GM19397 (cell line): ENCODE data around the gene LMO2.
A peak's percentile ranks its signal among the peaks of the same experiment; 100 is the strongest.

ENCODE experiments used
- ATAC-seq: cut with Tn5 transposase; IDR thresholded peaks from one replicate; pipeline ENCODE4 v1.9.1; 2021; ENCODE audit warnings: mild to moderate bottlenecking, moderate library complexity; ENCODE audit not compliant: unreplicated experiment

The LMO2 gene

GRCh38 chr11:33915526-33915925 is 23.6 kb upstream of the LMO2 start:
- ATAC-seq, result no peak

- ATAC-seq, result no peak
Observed at GRCh38 chr11:33913991-33914390, 22.1 kb upstream of the LMO2 start.

GRCh38 chr11:33912405-33913361 is 20.8 kb upstream of the LMO2 start:
- peak; percentile 74 for ATAC-seq

- no peak for ATAC-seq
Observed at GRCh38 chr11:33910958-33911339, 19.1 kb upstream of the LMO2 start.

GRCh38 chr11:33910296-33910957 is 18.6 kb upstream of the LMO2 start:
- no peak for ATAC-seq

- no peak for ATAC-seq
Observed at GRCh38 chr11:33909552-33909951, 17.7 kb upstream of the LMO2 start.

- ATAC-seq, result no peak
Observed at GRCh38 chr11:33909150-33909549, 17.3 kb upstream of the LMO2 start.

- no peak for ATAC-seq
Observed at GRCh38 chr11:33907421-33907820, 15.5 kb upstream of the LMO2 start.

GRCh38 chr11:33906484-33907186 is 14.8 kb upstream of the LMO2 start:
- ATAC-seq, result no peak

- ATAC-seq, result no peak
Observed at GRCh38 chr11:33904102-33904501, 12.2 kb upstream of the LMO2 start.

GRCh38 chr11:33900159-33900840 is 8.4 kb upstream of the LMO2 start:
- ATAC-seq, result no peak

- no peak for ATAC-seq
Observed at GRCh38 chr11:33899400-33900037, 7.6 kb upstream of the LMO2 start.

- no peak for ATAC-seq
Observed at GRCh38 chr11:33898957-33899356, 7.1 kb upstream of the LMO2 start.

- ATAC-seq, result no peak
Observed at GRCh38 chr11:33897761-33898375, 6.0 kb upstream of the LMO2 start.

GRCh38 chr11:33896911-33897310 is 5.0 kb upstream of the LMO2 start:
- ATAC-seq, result no peak

GRCh38 chr11:33895752-33896137 is 3.9 kb upstream of the LMO2 start:
- no peak for ATAC-seq

GRCh38 chr11:33894398-33894746 is 2.5 kb upstream of the LMO2 start:
- ATAC-seq, result no peak

GRCh38 chr11:33893711-33894397 is 2.0 kb upstream of the LMO2 start:
- peak; percentile 91 for ATAC-seq

- ATAC-seq, result no peak
Observed at GRCh38 chr11:33892906-33893594, 1.2 kb upstream of the LMO2 start.
